Measurements from ENCODE around the gene IGSF3. TPM values are rescaled to one million over a fixed set of nuclear protein-coding genes. Genes with fewer than 3 reads are reported as not detected.
A peak's percentile ranks its signal among the peaks of the same experiment; 100 is the strongest.
"Not testable (repeated sequence)": the region's sequence is repeated elsewhere in the genome, so short reads cannot be mapped to it uniquely, and the experiment has no call there.

The IGSF3 gene
- total and polyA plus RNA-seq, 7 experiments from 2014 or later: 0.04 to 0.63 (median 0.16) TPM; not detected in 3

GRCh38 chr1:116599369-116599768 lies 68.2 kb downstream of the IGSF3 start:
- H3K27me3 ChIP-seq (ENCODE audit: control insufficient read depth in 2 of 2, insufficient read depth in 2 of 2, low read length in 2 of 2); H3K4me3 Mint-ChIP-seq; DNase-seq; CTCF ChIA-PET; H3K4me1 ChIP-seq (ENCODE audit: control insufficient read depth in 2 of 2, insufficient read depth in 2 of 2, low read length in 2 of 2); intact Hi-C loops (cut with micrococcal nuclease); ATAC-seq; H3K27ac ChIP-seq (ENCODE audit: low read depth, low read length); H3K36me3 Mint-ChIP-seq; H3K9me3 Mint-ChIP-seq; H3K9me3 ChIP-seq (ENCODE audit: control insufficient read depth in 2 of 3, low read length in 3 of 3); POLR2A ChIA-PET; H3K4me3 ChIP-seq (ENCODE audit: low read length); H3K27ac Mint-ChIP-seq; H3K36me3 ChIP-seq (ENCODE audit: control insufficient read depth in 2 of 3, insufficient read depth in 3 of 3, low read length in 3 of 3): not testable (repeated sequence)
- Mint-ChIP-seq H3K27me3 (peaks cover 3 to 14% (median 7%) of the 10 kb centered on the region in 5 donors), H3K4me1 (peaks cover 6 to 10% (median 9%) of the 10 kb centered on the region in 7 donors)

GRCh38 chr1:116598420-116599036 lies 69.0 kb downstream of the IGSF3 start:
- ATAC-seq; intact Hi-C loops (cut with micrococcal nuclease): not testable (repeated sequence)

GRCh38 chr1:116597388-116597787 lies 70.1 kb downstream of the IGSF3 start:
- Mint-ChIP-seq H3K27me3 (peaks cover 0 to 14% (median 7%) of the 10 kb centered on the region in 5 donors), H3K4me1 (peaks cover 5 to 10% (median 9%) of the 10 kb centered on the region in 7 donors)
- H3K27ac ChIP-seq (ENCODE audit: low read depth, low read length); H3K9me3 Mint-ChIP-seq; H3K9me3 ChIP-seq (ENCODE audit: control insufficient read depth in 2 of 3, low read length in 3 of 3); H3K36me3 Mint-ChIP-seq; DNase-seq; ATAC-seq; H3K36me3 ChIP-seq (ENCODE audit: control insufficient read depth in 2 of 3, insufficient read depth in 3 of 3, low read length in 3 of 3); H3K27ac Mint-ChIP-seq; H3K4me3 ChIP-seq (ENCODE audit: low read length); H3K27me3 ChIP-seq (ENCODE audit: control insufficient read depth in 2 of 2, insufficient read depth in 2 of 2, low read length in 2 of 2); H3K4me3 Mint-ChIP-seq; H3K4me1 ChIP-seq (ENCODE audit: control insufficient read depth in 2 of 2, insufficient read depth in 2 of 2, low read length in 2 of 2); POLR2A ChIA-PET: not testable (repeated sequence)
- CTCF ChIA-PET: interaction anchor here (0.6 kb wide), 1 partner anchor 48 kb away, joined by 3 read pairs; no protein-coding TSS in a partner anchor
- intact Hi-C loops (cut with micrococcal nuclease): loop anchor here in 1 of 2 donors (2.0 kb wide), 1 partner anchor 1459 kb away; no protein-coding TSS in a partner anchor

More at GRCh38 chr1:116598420-116599036, 69.0 kb downstream of the IGSF3 start:
- H3K4me3 Mint-ChIP-seq; H3K4me1 ChIP-seq (ENCODE audit: control insufficient read depth in 2 of 2, insufficient read depth in 2 of 2, low read length in 2 of 2); POLR2A ChIA-PET; H3K27me3 ChIP-seq (ENCODE audit: control insufficient read depth in 2 of 2, insufficient read depth in 2 of 2, low read length in 2 of 2); H3K9me3 ChIP-seq (ENCODE audit: control insufficient read depth in 2 of 3, low read length in 3 of 3); H3K36me3 ChIP-seq (ENCODE audit: control insufficient read depth in 2 of 3, insufficient read depth in 3 of 3, low read length in 3 of 3); H3K9me3 Mint-ChIP-seq; H3K36me3 Mint-ChIP-seq; H3K4me3 ChIP-seq (ENCODE audit: low read length); H3K27ac Mint-ChIP-seq; DNase-seq; H3K27ac ChIP-seq (ENCODE audit: low read depth, low read length): not testable (repeated sequence)
- CTCF ChIA-PET: interaction anchor here (1.1 kb wide), 1 partner anchor 79 kb away, joined by 3 read pairs; no protein-coding TSS in a partner anchor
- peaks cover under 1 to 14% (median 7%) of the 10 kb centered on the region in 5 donors for H3K27me3 Mint-ChIP-seq
- peaks cover 6 to 10% (median 9%) of the 10 kb centered on the region in 7 donors for H3K4me1 Mint-ChIP-seq

- H3K9me3 Mint-ChIP-seq; H3K4me3 Mint-ChIP-seq; H3K27me3 ChIP-seq (ENCODE audit: control insufficient read depth in 2 of 2, insufficient read depth in 2 of 2, low read length in 2 of 2); H3K4me3 ChIP-seq (ENCODE audit: low read length); DNase-seq; H3K4me1 ChIP-seq (ENCODE audit: control insufficient read depth in 2 of 2, insufficient read depth in 2 of 2, low read length in 2 of 2); H3K27ac ChIP-seq (ENCODE audit: low read depth, low read length); H3K36me3 Mint-ChIP-seq; H3K36me3 ChIP-seq (ENCODE audit: control insufficient read depth in 2 of 3, insufficient read depth in 3 of 3, low read length in 3 of 3); H3K9me3 ChIP-seq (ENCODE audit: control insufficient read depth in 2 of 3, low read length in 3 of 3); H3K27ac Mint-ChIP-seq; POLR2A ChIA-PET; ATAC-seq: not testable (repeated sequence)
- H3K27me3 Mint-ChIP-seq: peaks cover 0 to 14% (median 7%) of the 10 kb centered on the region in 5 donors
- CTCF ChIA-PET: interaction anchor here (0.6 to 1.8 kb wide), 6 partner anchors 20 to 426 kb away, joined by 3 to 9 read pairs (median 4); no protein-coding TSS in a partner anchor
- H3K4me1 Mint-ChIP-seq: peaks cover 4 to 10% (median 9%) of the 10 kb centered on the region in 7 donors
- intact Hi-C loops (cut with micrococcal nuclease): loop anchor here (1.0 to 2.0 kb wide), 4 partner anchors 23 to 1458 kb away; no protein-coding TSS in a partner anchor
Measured at GRCh38 chr1:116596742-116597307, 70.7 kb downstream of the IGSF3 start.

GRCh38 chr1:116595946-116596741 lies 71.4 kb downstream of the IGSF3 start:
- H3K36me3 Mint-ChIP-seq; H3K36me3 ChIP-seq (ENCODE audit: control insufficient read depth in 2 of 3, insufficient read depth in 3 of 3, low read length in 3 of 3); POLR2A ChIA-PET; H3K9me3 Mint-ChIP-seq; H3K27ac ChIP-seq (ENCODE audit: low read depth, low read length); H3K27me3 ChIP-seq (ENCODE audit: control insufficient read depth in 2 of 2, insufficient read depth in 2 of 2, low read length in 2 of 2); H3K9me3 ChIP-seq (ENCODE audit: control insufficient read depth in 2 of 3, low read length in 3 of 3); H3K4me1 ChIP-seq (ENCODE audit: control insufficient read depth in 2 of 2, insufficient read depth in 2 of 2, low read length in 2 of 2); H3K4me3 ChIP-seq (ENCODE audit: low read length): not testable (repeated sequence)
- ATAC-seq: peak; percentile 81
- DNase-seq: peak in 5 of 9 donors; percentile 18 to 52 (median 37)
- H3K27ac Mint-ChIP-seq: peak overlapping the region in 2 of 9 donors; percentile 41 to 68
- peaks cover 0 to 14% (median 7%) of the 10 kb centered on the region in 5 donors for H3K27me3 Mint-ChIP-seq
- intact Hi-C loops (cut with micrococcal nuclease): loop anchor here (1.0 to 2.0 kb wide), 4 partner anchors 22 to 1457 kb away; no protein-coding TSS in a partner anchor
- CTCF ChIA-PET: interaction anchor here (0.6 to 1.8 kb wide), 9 partner anchors 19 to 1300 kb away, joined by 3 to 9 read pairs (median 4); no protein-coding TSS in a partner anchor
- peaks cover 4 to 10% (median 9%) of the 10 kb centered on the region in 7 donors for H3K4me1 Mint-ChIP-seq
- H3K4me3 Mint-ChIP-seq: peak overlapping the region in 9 of 10 donors; percentile 2 to 72 (median 58)

GRCh38 chr1:116595065-116595840 lies 72.3 kb downstream of the IGSF3 start:
- H3K36me3 Mint-ChIP-seq; H3K4me3 ChIP-seq (ENCODE audit: low read length); POLR2A ChIA-PET; H3K27ac ChIP-seq (ENCODE audit: low read depth, low read length); H3K9me3 ChIP-seq (ENCODE audit: control insufficient read depth in 2 of 3, low read length in 3 of 3); H3K9me3 Mint-ChIP-seq; intact Hi-C loops (cut with micrococcal nuclease); ATAC-seq; DNase-seq; H3K27ac Mint-ChIP-seq; H3K27me3 ChIP-seq (ENCODE audit: control insufficient read depth in 2 of 2, insufficient read depth in 2 of 2, low read length in 2 of 2); H3K4me1 ChIP-seq (ENCODE audit: control insufficient read depth in 2 of 2, insufficient read depth in 2 of 2, low read length in 2 of 2); H3K36me3 ChIP-seq (ENCODE audit: control insufficient read depth in 2 of 3, insufficient read depth in 3 of 3, low read length in 3 of 3): not testable (repeated sequence)
- Mint-ChIP-seq H3K4me3 (peak overlapping the region in 3 of 10 donors; percentile 1 to 58 (median 57)), H3K27me3 (peaks cover 0 to 14% (median 7%) of the 10 kb centered on the region in 5 donors), H3K4me1 (peaks cover 5 to 10% (median 9%) of the 10 kb centered on the region in 7 donors)
- CTCF ChIA-PET: interaction anchor here (0.7 to 1.8 kb wide), 7 partner anchors 18 to 456 kb away, joined by 3 to 9 read pairs (median 4); no protein-coding TSS in a partner anchor
